ENCODE data around the gene DDX56. TPM values are rescaled to one million over a fixed set of nuclear protein-coding genes. Genes with fewer than 3 reads are reported as not detected.

The DDX56 gene
- total RNA-seq, 2 experiments from 2014 or later, result 59.0 to 59.6 TPM

DNA sequence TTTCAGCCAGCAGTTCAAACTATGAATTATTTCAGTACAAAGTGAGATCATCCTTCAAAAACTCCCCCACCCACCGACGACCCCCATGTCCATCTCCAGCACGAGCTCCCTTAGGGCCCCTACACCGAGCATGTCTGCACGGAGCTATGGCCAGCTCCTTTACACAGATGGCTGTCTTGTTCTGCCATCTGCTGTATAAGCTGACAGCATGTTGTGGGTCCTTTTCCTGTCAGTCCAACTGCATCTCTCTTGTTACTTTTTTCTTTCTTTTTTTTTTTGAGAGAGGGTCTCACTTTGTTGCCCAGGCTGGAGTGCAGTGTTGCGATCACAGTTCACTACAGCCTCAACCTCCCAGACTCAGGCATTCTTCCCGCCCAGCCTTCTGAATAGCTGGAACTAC, 54.2 kb downstream of the DDX56 start:
- Mint-ChIP-seq H3K36me3 (ENCODE audit: low read depth) (peaks cover 3% of the 10 kb centered on the region), H3K4me1 (no peaks in the 10 kb centered on the region), H3K9me3 (no peaks in the 10 kb centered on the region), H3K27ac (no peak overlapping the region), H3K27me3 (peaks cover 18% of the 10 kb centered on the region), H3K4me3 (no peak overlapping the region)
- DNase-seq, result no peak
- CTCF ChIA-PET, result interaction anchor here (0.7 to 1.1 kb wide), 2 partner anchors 277 to 373 kb away, joined by 3 read pairs; no protein-coding TSS in a partner anchor
- POLR2A ChIA-PET, result interaction anchor here (0.8 kb wide), 1 partner anchor 30 kb away, joined by 4 read pairs; no protein-coding TSS in a partner anchor

DNA sequence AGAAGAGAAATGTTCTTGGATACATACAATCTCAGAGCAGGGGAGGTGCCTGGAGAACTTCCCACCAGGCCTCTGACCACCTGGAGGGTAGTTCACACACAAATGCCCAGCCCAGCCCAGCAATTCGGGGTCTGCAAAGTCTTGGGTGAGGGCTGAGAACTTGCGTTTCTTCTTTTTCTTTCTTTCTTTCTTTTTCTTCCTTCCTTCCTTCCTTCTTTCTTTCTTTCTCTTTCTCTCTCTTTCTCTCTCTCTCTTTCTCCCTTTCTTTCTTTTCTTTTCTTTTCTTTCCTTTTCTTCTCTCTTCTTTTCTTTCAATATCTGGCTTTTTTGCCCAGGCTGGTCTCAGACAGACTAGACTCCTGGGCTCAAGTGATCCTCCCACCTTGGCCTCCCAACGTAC, 54.9 kb downstream of the DDX56 start:
- no peak overlapping the region for H3K27ac Mint-ChIP-seq
- CTCF ChIA-PET, result no interaction called here
- H3K36me3 Mint-ChIP-seq (ENCODE audit: low read depth), result no peaks in the 10 kb centered on the region

DNA sequence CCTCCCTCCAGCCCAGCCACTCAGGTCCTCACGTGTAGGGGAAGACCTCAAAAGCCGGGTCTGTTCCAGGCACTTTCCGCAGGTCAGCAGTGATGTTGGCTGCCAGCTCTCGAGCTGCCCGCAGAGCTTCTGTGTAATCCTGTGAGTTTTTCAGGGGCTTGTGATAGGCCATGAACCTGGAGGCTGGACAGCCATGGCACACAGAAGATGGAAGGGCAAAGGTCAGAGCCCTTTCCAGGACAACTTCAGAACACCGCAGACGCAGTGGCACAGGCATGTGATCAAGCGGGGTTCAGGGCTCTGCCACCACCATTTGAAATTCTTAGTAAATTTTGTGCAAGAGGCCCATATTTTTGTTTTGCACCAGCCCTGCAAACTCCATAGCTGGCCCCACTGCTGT, 56.5 kb downstream of the DDX56 start:
- DNase-seq, result no peak
- ChIA-PET POLR2A (no interaction called here), CTCF (interaction anchor here (0.9 kb wide), 1 partner anchor 9 kb away, joined by 3 read pairs; no protein-coding TSS in a partner anchor)
- Mint-ChIP-seq H3K4me3 (no peak overlapping the region), H3K36me3 (ENCODE audit: low read depth) (no peaks in the 10 kb centered on the region), H3K27me3 (peaks cover 9% of the 10 kb centered on the region), H3K9me3 (no peaks in the 10 kb centered on the region), H3K4me1 (no peaks in the 10 kb centered on the region), H3K27ac (no peak overlapping the region)

More for the DNA sequence above, 54.9 kb downstream of the DDX56 start:
- POLR2A ChIA-PET, result interaction anchor here (0.8 kb wide), 1 partner anchor 29 kb away, joined by 4 read pairs; no protein-coding TSS in a partner anchor
- no peaks in the 10 kb centered on the region for H3K9me3 Mint-ChIP-seq
- no peak overlapping the region for H3K4me3 Mint-ChIP-seq
- H3K4me1 Mint-ChIP-seq, result no peaks in the 10 kb centered on the region
- peaks cover 13% of the 10 kb centered on the region for H3K27me3 Mint-ChIP-seq
- no peak for DNase-seq

Other genes with a start within 250 kb of the DDX56 start
- gene CAMK2B, start 248.3 kb downstream of the DDX56 start, total RNA-seq, result under 1 TPM in 1 of 2 experiments, not detected in 1; 0.10 TPM
- 10 to 100 TPM; 91.0 to 97.5 TPM for gene NUDCD3, start 83.2 kb downstream of the DDX56 start, total RNA-seq
- gene NPC1L1, start 32.6 kb downstream of the DDX56 start, total RNA-seq, result not detected
- 10 to 100 TPM; 76.0 to 81.8 TPM for gene TMED4, start 8.3 kb upstream of the DDX56 start, total RNA-seq
- gene OGDH, start 32.7 kb upstream of the DDX56 start, total RNA-seq, result 100 to 1,000 TPM; 164 to 166 TPM
- 10 to 100 TPM; 85.2 to 91.4 TPM for gene ZMIZ2, start 174.9 kb upstream of the DDX56 start, total RNA-seq
- gene PPIA, start 222.8 kb upstream of the DDX56 start, total RNA-seq, result 1,000 to 10,000 TPM; 2,032 to 2,102 TPM